HFF-Myc (cell line): ENCODE data around the gene ABHD14A.

ENCODE experiments used
- DNase-seq: peaks from one replicate; pipeline ENCODE4 v3.0.0-alpha.2; 2011; ENCODE audit warnings: low read depth; ENCODE audit errors: extremely low read depth
- H3K4me3 ChIP-seq: replicated peaks from 2 replicates; pipeline ENCODE4 v1.5.1; 2011; ENCODE audit warnings: low read depth, mild to moderate bottlenecking, control low read depth, low read length
- CTCF ChIP-seq: IDR thresholded peaks from 2 replicates; pipeline ENCODE4 v1.5.1; 2012; ENCODE audit warnings: mild to moderate bottlenecking, low read depth, low read length, control low read depth; ENCODE audit errors: missing control alignments

The ABHD14A gene

GRCh38 chr3:51999846-52000245 is 25.0 kb downstream of the ABHD14A start:
- TF ChIP-seq CTCF = no peak
- H3K4me3 ChIP-seq = no peak overlapping the region

GRCh38 chr3:52001443-52001974 is 26.6 kb downstream of the ABHD14A start:
- peak; percentile 96 for TF ChIP-seq CTCF
- DNase-seq = peak; percentile 36
- no peak overlapping the region for H3K4me3 ChIP-seq

More at GRCh38 chr3:51999846-52000245, 25.0 kb downstream of the ABHD14A start:
- no peak for DNase-seq

- DNase-seq = no peak
- no peak overlapping the region for H3K4me3 ChIP-seq
- TF ChIP-seq CTCF = no peak
Observed at GRCh38 chr3:52002748-52003147, 27.9 kb downstream of the ABHD14A start.

GRCh38 chr3:52004163-52004787 is 29.4 kb downstream of the ABHD14A start:
- peak; percentile 77 for TF ChIP-seq CTCF
- no peak for DNase-seq
- no peak overlapping the region for H3K4me3 ChIP-seq

- TF ChIP-seq CTCF = no peak
- H3K4me3 ChIP-seq = no peak overlapping the region
- DNase-seq = no peak
Observed at GRCh38 chr3:52004906-52005395, 30.1 kb downstream of the ABHD14A start.

GRCh38 chr3:52005571-52005986 is 30.7 kb downstream of the ABHD14A start:
- DNase-seq = peak; percentile 50
- no peak for TF ChIP-seq CTCF
- no peak overlapping the region for H3K4me3 ChIP-seq
